ENCODE data around the gene GNL2.
A peak's percentile ranks its signal among the peaks of the same experiment; 100 is the strongest.

GRCh38 chr1:37622131-37622530 is 26.4 kb upstream of the GNL2 start:
- TF ChIP-seq ATF2 (CRISPR knock-in tag; IDR thresholded peaks at IDR 0.05), result no peak
- TF ChIP-seq MEF2D (tag; conservative IDR thresholded peaks at IDR 0.05; ENCODE audit: low read depth), result no peak
- TF ChIP-seq PRMT5 (CRISPR knock-in tag; IDR thresholded peaks at IDR 0.05), result no peak
- TF ChIP-seq TBP (optimal IDR thresholded peaks at IDR 0.05; ENCODE audit: low read depth, low read length), result no peak
- no peak for TF ChIP-seq HDAC6 (IDR thresholded peaks at IDR 0.05; ENCODE audit: low read depth, low read length)
- TF ChIP-seq ZFX (CRISPR knock-in tag; IDR thresholded peaks at IDR 0.05), result no peak
- TF ChIP-seq ILF3 (IDR thresholded peaks at IDR 0.05; ENCODE audit: borderline replicate concordance), result no peak
- no peak for TF ChIP-seq EZH2 (IDR thresholded peaks at IDR 0.05; ENCODE audit: borderline replicate concordance, low read depth, low read length)
- no peak for TF ChIP-seq HMG20B (CRISPR knock-in tag; IDR thresholded peaks at IDR 0.05)
- TF ChIP-seq CTCF (IDR thresholded peaks at IDR 0.05 in 2 of 3, conservative IDR thresholded peaks at IDR 0.05 in 1 of 3; ENCODE audit: insufficient read depth in 2 of 3, low read depth in 1 of 3, low read length in 3 of 3), result peak; percentile 62 to 98 (median 69); a peak in 5 of 6 replicates
- TF ChIP-seq SIX5 (IDR thresholded peaks at IDR 0.05; ENCODE audit: borderline replicate concordance in 1 of 2, insufficient read depth in 1 of 2, low read depth in 1 of 2, low read length in 2 of 2), result no peak
- TF ChIP-seq POLR2AphosphoS2 (IDR thresholded peaks at IDR 0.05; ENCODE audit: low read length), result no peak
- no peak for TF ChIP-seq POLR2AphosphoS5 (IDR thresholded peaks at IDR 0.05; ENCODE audit: control insufficient read depth, insufficient read depth, low read depth, low read length)
- no peak for TF ChIP-seq ZBTB9 (CRISPR knock-in tag; IDR thresholded peaks at IDR 0.05)
